Liver (tissue), 9 donors: ENCODE measurements around the gene EIF3F. TPM values are rescaled to one million over a fixed set of nuclear protein-coding genes. Genes with fewer than 3 reads are reported as not detected.

Experiments used
- DNase-seq: peaks from one replicate; pipeline ENCODE4 v3.0.0-alpha.2; 2017; ENCODE audit warnings: low spot score
- H3K27ac ChIP-seq, 2 donors: one replicate each; pipeline ENCODE4 v1.7.0; 2013; ENCODE audit warnings: inconsistent platforms in 2 of 2, low read length in 2 of 2, control low read depth in 1 of 2, low read depth in 1 of 2, mild to moderate bottlenecking in 1 of 2
- H3K27me3 ChIP-seq, 4 donors: one replicate each; pipeline versions ENCODE4 v1.6.1 to v1.7.0; 2013; ENCODE audit warnings: low read length in 3 of 4, inconsistent platforms in 1 of 4, mild to moderate bottlenecking in 1 of 4, moderate library complexity in 1 of 4; ENCODE audit not compliant: control insufficient read depth in 4 of 4, insufficient read depth in 4 of 4
- H3K36me3 ChIP-seq, 4 donors: one replicate each; pipeline versions ENCODE4 v1.6.1 to v1.7.0; 2013; ENCODE audit warnings: low read length in 3 of 4, mild to moderate bottlenecking in 3 of 4, low read depth in 1 of 4, moderate library complexity in 1 of 4; ENCODE audit not compliant: control insufficient read depth in 4 of 4, insufficient read depth in 3 of 4
- H3K4me1 ChIP-seq, 4 donors: one replicate each; pipeline versions ENCODE4 v1.6.1 to v1.7.0; 2013; ENCODE audit warnings: low read length in 3 of 4, mild to moderate bottlenecking in 3 of 4, moderate library complexity in 1 of 4; ENCODE audit not compliant: control insufficient read depth in 4 of 4, insufficient read depth in 4 of 4
- H3K4me3 ChIP-seq, 3 donors: one replicate each; pipeline versions ENCODE4 v1.6.1 to v1.7.0; 2013; ENCODE audit warnings: low read length in 3 of 3, control low read depth in 1 of 3, low read depth in 1 of 3, mild to moderate bottlenecking in 1 of 3
- H3K9ac ChIP-seq, 2 donors: one replicate each; pipeline ENCODE4 v1.7.0; 2013; ENCODE audit warnings: low read length in 2 of 2, mild to moderate bottlenecking in 2 of 2, moderate library complexity in 2 of 2, control low read depth in 1 of 2, low read depth in 1 of 2
- H3K9me3 ChIP-seq, 4 donors: one replicate each; pipeline versions ENCODE4 v1.6.1 to v1.7.0; 2013; ENCODE audit warnings: low read length in 3 of 4; ENCODE audit not compliant: control insufficient read depth in 4 of 4
- CTCF ChIP-seq: fragments of 150-350 bp; IDR thresholded peaks from 2 replicates; pipeline ENCODE4 v1.5.1; 2017; ENCODE audit warnings: improper control_type of control experiment, low read depth, low read length; ENCODE audit not compliant: missing input control
- EGR1 ChIP-seq, 2 donors: IDR thresholded peaks; 2 replicates each; pipeline ENCODE4 v1.6.1; 2016 to 2018; ENCODE audit warnings: antibody characterized with exemption in 2 of 2, low read depth in 2 of 2
- FOXA1 ChIP-seq: IDR thresholded peaks from 2 replicates; pipeline ENCODE4 v1.6.1; 2016; ENCODE audit warnings: antibody characterized with exemption
- FOXA2 ChIP-seq: IDR thresholded peaks from 2 replicates; pipeline ENCODE4 v1.6.1; 2016; ENCODE audit warnings: antibody characterized with exemption
- GABPA ChIP-seq, 2 donors: IDR thresholded peaks in 1 of 2; conservative IDR thresholded peaks in 1 of 2; 2 replicates each; pipeline ENCODE4 v1.6.1; 2016; ENCODE audit warnings: antibody characterized with exemption in 2 of 2, mild to moderate bottlenecking in 1 of 2, moderate library complexity in 1 of 2
- HNF4A ChIP-seq, 2 donors: conservative IDR thresholded peaks; 2 replicates each; pipeline ENCODE4 v1.6.1; 2016; ENCODE audit warnings: antibody characterized with exemption in 2 of 2, mild to moderate bottlenecking in 2 of 2
- HNF4G ChIP-seq: IDR thresholded peaks from 2 replicates; pipeline ENCODE4 v1.6.1; 2016; ENCODE audit warnings: antibody characterized with exemption
- JUND ChIP-seq, 2 donors: IDR thresholded peaks; 2 replicates each; pipeline ENCODE4 v1.6.1; 2016; ENCODE audit warnings: antibody characterized with exemption in 2 of 2
- NR2F2 ChIP-seq: IDR thresholded peaks from 2 replicates; pipeline ENCODE4 v1.6.1; 2016; ENCODE audit warnings: antibody characterized with exemption
- RAD21 ChIP-seq, 2 donors: IDR thresholded peaks; 2 replicates each; pipeline ENCODE4 v1.6.1; 2016; ENCODE audit warnings: antibody characterized with exemption in 2 of 2, mild to moderate bottlenecking in 2 of 2
- REST ChIP-seq: IDR thresholded peaks from 2 replicates; pipeline ENCODE4 v1.6.1; 2016; ENCODE audit warnings: antibody characterized with exemption, mild to moderate bottlenecking
- RXRA ChIP-seq, 2 donors: IDR thresholded peaks; 2 replicates each; pipeline ENCODE4 v1.6.1; 2017 to 2018; ENCODE audit warnings: antibody characterized with exemption in 2 of 2, mild to moderate bottlenecking in 1 of 2
- SP1 ChIP-seq: IDR thresholded peaks from 2 replicates; pipeline ENCODE4 v1.6.1; 2018; ENCODE audit warnings: antibody characterized with exemption, mild to moderate bottlenecking
- TAF1 ChIP-seq: conservative IDR thresholded peaks from 2 replicates; pipeline ENCODE4 v1.6.1; 2016; ENCODE audit warnings: antibody characterized with exemption, mild to moderate bottlenecking
- YY1 ChIP-seq: IDR thresholded peaks from 2 replicates; pipeline ENCODE4 v1.6.1; 2016; ENCODE audit warnings: antibody characterized with exemption, mild to moderate bottlenecking
- ZBTB33 ChIP-seq: IDR thresholded peaks from 2 replicates; pipeline ENCODE4 v1.6.1; 2016; ENCODE audit warnings: antibody characterized with exemption
- WGBS: extraction: QIAGEN DNeasy Blood & Tissue Kit; methylation state at CpG from one replicate; pipeline ENCODE4 v1.1.7; 2013; 5-methylcytosine and 5-hydroxymethylcytosine counted together
- polyA plus RNA-seq, 2 donors: library from polyadenylated mRNA; stranded (reverse) in 1 of 2; unstranded in 1 of 2; fragments of 200-250 nt in 1 of 2; fragments of >200 nt in 1 of 2; fragmentation: Nextera tagmentation in 1 of 2; extraction: Ambion mirVana in 1 of 2; gene quantifications; one replicate each; pipeline versions ENCODE4 v1.2.1 to v1.2.3, GENCODE V29; 2013 to 2015
- total RNA-seq, 2 donors: library from RNA; depleted of rRNA; stranded (reverse); fragments of >200 nt; gene quantifications; one replicate each; pipeline ENCODE4 v1.2.3, GENCODE V29; 2014
- TF ChIP-seq, protein P1 (sequence below): IDR thresholded peaks from 2 replicates; pipeline ENCODE4 v1.6.1; 2016; ENCODE audit warnings: antibody characterized with exemption
- TF ChIP-seq, protein P2 (sequence below): IDR thresholded peaks from 2 replicates; pipeline ENCODE4 v1.6.1; 2016; ENCODE audit warnings: antibody characterized with exemption
- donor health status: healthy.
- donor health status: healthy.
- donor health status: healthy.
- donor health status: healthy.
- donor health status: healthy.

Gene EIF3F
- total RNA-seq, result 100 to 1,000 TPM in 1 of 2 donors, 10 to 100 TPM in 1; 68.4 to 246 TPM
- polyA plus RNA-seq, result 100 to 1,000 TPM in 1 of 2 donors, 10 to 100 TPM in 1; 59.4 to 226 TPM

DNA sequence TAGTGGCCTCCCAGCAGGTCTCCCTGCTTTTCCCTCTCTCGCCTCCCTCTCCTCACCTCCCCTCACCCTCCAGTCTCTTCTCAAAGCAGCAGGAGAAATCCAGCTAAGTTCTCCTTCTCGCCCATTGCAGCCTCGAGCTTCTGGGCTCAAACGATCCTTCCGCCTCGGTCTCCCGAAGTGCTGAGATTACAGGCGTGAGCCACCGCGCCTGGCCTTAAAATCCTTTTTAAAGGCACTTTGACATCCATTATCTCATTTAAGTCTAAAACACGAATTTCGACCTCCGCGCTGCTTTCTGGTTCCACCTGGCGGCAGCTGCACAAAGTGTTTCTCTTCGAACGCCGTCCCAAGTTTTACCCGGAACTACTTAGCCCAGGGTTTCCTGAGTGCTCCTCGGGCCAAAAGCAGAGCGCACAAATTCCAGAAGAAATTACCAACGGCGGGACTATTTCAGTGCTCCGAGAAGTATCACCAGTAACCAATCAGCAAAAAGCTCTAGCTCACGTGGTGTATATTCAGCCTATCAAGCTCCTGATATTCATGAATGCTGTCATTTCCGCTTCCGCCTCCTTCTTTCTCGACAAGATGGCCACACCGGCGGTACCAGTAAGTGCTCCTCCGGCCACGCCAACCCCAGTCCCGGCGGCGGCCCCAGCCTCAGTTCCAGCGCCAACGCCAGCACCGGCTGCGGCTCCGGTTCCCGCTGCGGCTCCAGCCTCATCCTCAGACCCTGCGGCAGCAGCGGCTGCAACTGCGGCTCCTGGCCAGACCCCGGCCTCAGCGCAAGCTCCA is at the start of gene EIF3F:
Gene EIF3F (plus strand): TSS at position 570 of the 792 bp plus-strand sequence. CDS start 16 bp downstream, at position 586.
- Histone ChIP-seq H3K27ac (peak within 1 kb of the TSS; percentile 41 to 49), H3K36me3 (peaks cover 0 to 6% (median 2%) of the 10 kb centered on the region in 4 donors), H3K27me3 (no peaks in the 10 kb centered on the region), H3K4me1 (peaks cover 4 to 30% (median 24%) of the 10 kb centered on the region in 4 donors), H3K9ac (peak within 1 kb of the TSS; percentile 31 to 97), H3K9me3 (no peaks in the 10 kb centered on the region), H3K4me3 (peak within 1 kb of the TSS; percentile 71 to 99 (median 96))
- DNase-seq, result peak; percentile 87
- 1% methylated on average over 47 of the region's 47 CpGs for WGBS
- TF ChIP-seq CTCF (peak; percentile 91), HNF4A (conservative IDR thresholded peaks at IDR 0.05) (peak; percentile 44 to 69), JUND (IDR thresholded peaks at IDR 0.05) (peak; percentile 82 to 87), FOXA2 (no peak), RXRA (IDR thresholded peaks at IDR 0.05) (peak; percentile 62), GABPA (IDR thresholded peaks at IDR 0.05 in 1 of 2, conservative IDR thresholded peaks at IDR 0.05 in 1 of 2) (peak; percentile 92 to 97), FOXA1 (no peak), RAD21 (IDR thresholded peaks at IDR 0.05) (peak; percentile 98), SP1 (peak; percentile 84), YY1 (peak; percentile 97), NR2F2 (no peak), ZBTB33 (peak; percentile 66), TAF1 (no peak), HNF4G (no peak), EGR1 (IDR thresholded peaks at IDR 0.05; ENCODE audit: low read depth in 2 of 2) (peak in 1 of 2 donors; percentile 31), REST (peak; percentile 40)
- TF ChIP-seq, protein P1, sequence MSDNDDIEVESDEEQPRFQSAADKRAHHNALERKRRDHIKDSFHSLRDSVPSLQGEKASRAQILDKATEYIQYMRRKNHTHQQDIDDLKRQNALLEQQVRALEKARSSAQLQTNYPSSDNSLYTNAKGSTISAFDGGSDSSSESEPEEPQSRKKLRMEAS, result peak; percentile 76
- TF ChIP-seq, protein P2, sequence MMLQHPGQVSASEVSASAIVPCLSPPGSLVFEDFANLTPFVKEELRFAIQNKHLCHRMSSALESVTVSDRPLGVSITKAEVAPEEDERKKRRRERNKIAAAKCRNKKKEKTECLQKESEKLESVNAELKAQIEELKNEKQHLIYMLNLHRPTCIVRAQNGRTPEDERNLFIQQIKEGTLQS, result peak; percentile 57
